Esophagus muscularis mucosa (tissue), 3 donors: Measurements from ENCODE around the gene PAF1.

Source experiments
- CTCF ChIP-seq, 3 experiments: fragments of 200-600 bp in 2 of 3; fragments of 450-650 bp in 1 of 3; sonication (generic) in 2 of 3; IDR thresholded peaks; one replicate each; pipeline ENCODE4 v1.5.1; 2017 to 2019; ENCODE audit warnings: antibody characterized with exemption in 3 of 3, mild to moderate bottlenecking in 2 of 3, moderate library complexity in 1 of 3
- POLR2A ChIP-seq: fragments of 450-650 bp; IDR thresholded peaks from one replicate; pipeline ENCODE4 v1.6.1; 2017; ENCODE audit warnings: antibody characterized with exemption, moderate library complexity, mild to moderate bottlenecking, low read depth

- no peak for TF ChIP-seq CTCF (IDR thresholded peaks at IDR 0.05)
- TF ChIP-seq POLR2A = no peak
These were observed 20.2 kb downstream of the PAF1 start for GRCh38 chr19:39370735-39371134.
